Stimulated activated CD4-positive, alpha-beta T cell treated with anti-CD3 and anti-CD28 coated beads, Interleukin-1b, Interleukin-23, amount 100 ng/mL, for 24 hours (primary cell): ENCODE results near the gene RNF212B.

Experiments used
- DNase-seq, 4 experiments: peaks; one replicate each; pipeline ENCODE4 v3.0.0-alpha.2; 2020; ENCODE audit warnings: low read depth in 4 of 4, low spot score in 1 of 4

The RNF212B gene

GRCh38 chr14:23319746-23320583 is 82.2 kb downstream of the RNF212B start:
- no peak for DNase-seq

GRCh38 chr14:23320584-23321571 is 83.1 kb downstream of the RNF212B start, which contains the start of gene PABPN1:
Gene PABPN1, plus strand, starts transcription at chr14:23321457. Its CDS starts 13 bp downstream, at chr14:23321470.
- peak; percentile 84 to 95 (median 90) for DNase-seq

- DNase-seq, result peak in 2 of 4 experiments; percentile 23 to 50
Observed at GRCh38 chr14:23321572-23322547, 84.1 kb downstream of the RNF212B start.
